Hepatocyte (in vitro differentiated cells): ENCODE results near the gene FABP3. TPM values are rescaled to one million over a fixed set of nuclear protein-coding genes. Genes with fewer than 3 reads are reported as not detected.

Experiments
- DNase-seq: peaks from one replicate; pipeline ENCODE4 v3.0.0-alpha.2; 2016; ENCODE audit warnings: low spot score
- H2AFZ ChIP-seq: fragments of 200-600 bp; sonication (generic); 2 replicates; pipeline ENCODE4 v1.6.0; 2016; ENCODE audit warnings: antibody characterized with exemption, mild to moderate bottlenecking
- H3K27ac ChIP-seq: fragments of 200-600 bp; sonication (generic); 2 replicates; pipeline ENCODE4 v1.5.1; 2016; ENCODE audit warnings: mild to moderate bottlenecking
- H3K27me3 ChIP-seq: fragments of 200-600 bp; sonication (generic); 2 replicates; pipeline ENCODE4 v1.6.1; 2016
- H3K36me3 ChIP-seq: fragments of 200-600 bp; sonication (generic); replicated peaks from 2 replicates; pipeline ENCODE4 v1.5.1; 2016; ENCODE audit warnings: low read depth; ENCODE audit not compliant: insufficient read depth
- H3K4me1 ChIP-seq: fragments of 200-600 bp; sonication (generic); 2 replicates; pipeline ENCODE4 v1.5.1; 2016; ENCODE audit warnings: mild to moderate bottlenecking, moderate library complexity; ENCODE audit not compliant: insufficient read depth
- H3K4me2 ChIP-seq: fragments of 200-600 bp; sonication (generic); 2 replicates; pipeline ENCODE4 v1.6.0; 2016
- H3K4me3 ChIP-seq: fragments of 200-600 bp; sonication (generic); 2 replicates; pipeline ENCODE4 v1.5.1; 2016; ENCODE audit warnings: mild to moderate bottlenecking
- H3K79me2 ChIP-seq: fragments of 200-600 bp; sonication (generic); 2 replicates; pipeline ENCODE4 v1.6.0; 2017; ENCODE audit warnings: mild to moderate bottlenecking
- H3K9me2 ChIP-seq: fragments of 200-600 bp; sonication (generic); replicated peaks from 2 replicates; pipeline ENCODE4 v1.6.0; 2017; ENCODE audit warnings: mild to moderate bottlenecking; ENCODE audit not compliant: insufficient read depth
- H3K9me3 ChIP-seq: fragments of 200-600 bp; sonication (generic); 2 replicates; pipeline ENCODE4 v1.5.1; 2016; ENCODE audit warnings: low read depth, mild to moderate bottlenecking
- H4K20me1 ChIP-seq: fragments of 200-600 bp; sonication (generic); 2 replicates; pipeline ENCODE4 v1.6.0; 2016; ENCODE audit warnings: mild to moderate bottlenecking; ENCODE audit not compliant: insufficient read depth, poor library complexity, severe bottlenecking
- EZH2 ChIP-seq: fragments of 200-600 bp; sonication (generic); IDR thresholded peaks from 2 replicates; pipeline ENCODE4 v1.6.1; 2016; ENCODE audit warnings: antibody characterized with exemption, mild to moderate bottlenecking, borderline replicate concordance
- EZH2phosphoT487 ChIP-seq: fragments of 200-600 bp; sonication (generic); IDR thresholded peaks from one replicate; pipeline ENCODE4 v1.6.1; 2018; ENCODE audit warnings: antibody characterized with exemption, mild to moderate bottlenecking, low read depth, moderate library complexity; ENCODE audit not compliant: unreplicated experiment, severe bottlenecking
- WGBS: methylation state at CpG from one replicate; pipeline ENCODE4 v1.1.6; 2016; ENCODE audit warnings: low lambda C conversion rate; ENCODE audit errors: missing lambda C conversion rate; 5-methylcytosine and 5-hydroxymethylcytosine counted together
- polyA plus RNA-seq: library from polyadenylated mRNA; unstranded; fragments of >200 nt; fragmentation: Nextera tagmentation; extraction: Ambion mirVana; gene quantifications from 2 replicates; pipeline ENCODE4 v1.2.1, GENCODE V29; 2016
- total RNA-seq: library from RNA; depleted of rRNA; stranded (reverse); fragments of >200 nt; gene quantifications from 2 replicates; pipeline ENCODE4 v1.2.3, GENCODE V29; 2014
- TF ChIP-seq, protein P1 (sequence below): fragments of 200-600 bp; sonication (generic); IDR thresholded peaks from 2 replicates; pipeline ENCODE4 v1.5.1; 2016; ENCODE audit warnings: antibody characterized with exemption, mild to moderate bottlenecking; ENCODE audit not compliant: poor library complexity

The FABP3 gene
- total and polyA plus RNA-seq, 2 experiments from 2014 or later, result 39.1 to 50.1 TPM

- TF ChIP-seq EZH2phosphoT487 (no peak), EZH2 (no peak)
- TF ChIP-seq, protein P1, sequence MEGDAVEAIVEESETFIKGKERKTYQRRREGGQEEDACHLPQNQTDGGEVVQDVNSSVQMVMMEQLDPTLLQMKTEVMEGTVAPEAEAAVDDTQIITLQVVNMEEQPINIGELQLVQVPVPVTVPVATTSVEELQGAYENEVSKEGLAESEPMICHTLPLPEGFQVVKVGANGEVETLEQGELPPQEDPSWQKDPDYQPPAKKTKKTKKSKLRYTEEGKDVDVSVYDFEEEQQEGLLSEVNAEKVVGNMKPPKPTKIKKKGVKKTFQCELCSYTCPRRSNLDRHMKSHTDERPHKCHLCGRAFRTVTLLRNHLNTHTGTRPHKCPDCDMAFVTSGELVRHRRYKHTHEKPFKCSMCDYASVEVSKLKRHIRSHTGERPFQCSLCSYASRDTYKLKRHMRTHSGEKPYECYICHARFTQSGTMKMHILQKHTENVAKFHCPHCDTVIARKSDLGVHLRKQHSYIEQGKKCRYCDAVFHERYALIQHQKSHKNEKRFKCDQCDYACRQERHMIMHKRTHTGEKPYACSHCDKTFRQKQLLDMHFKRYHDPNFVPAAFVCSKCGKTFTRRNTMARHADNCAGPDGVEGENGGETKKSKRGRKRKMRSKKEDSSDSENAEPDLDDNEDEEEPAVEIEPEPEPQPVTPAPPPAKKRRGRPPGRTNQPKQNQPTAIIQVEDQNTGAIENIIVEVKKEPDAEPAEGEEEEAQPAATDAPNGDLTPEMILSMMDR, result no peak
- H3K79me2 ChIP-seq, result no peaks in the 10 kb centered on the region
- no peaks in the 10 kb centered on the region for H3K9me2 ChIP-seq
- H3K4me2 ChIP-seq, result no peak overlapping the region
- no peaks in the 10 kb centered on the region for H3K4me1 ChIP-seq
- no peaks in the 10 kb centered on the region for H3K36me3 ChIP-seq
- no peak overlapping the region for H3K27ac ChIP-seq
- no peaks in the 10 kb centered on the region for H4K20me1 ChIP-seq
- no peak for DNase-seq
- no peak overlapping the region for H3K4me3 ChIP-seq
- H2AFZ ChIP-seq, result no peak overlapping the region
- H3K27me3 ChIP-seq, result no peaks in the 10 kb centered on the region
- 97% methylated on average over 3 of the region's 3 CpGs for WGBS
- no peaks in the 10 kb centered on the region for H3K9me3 ChIP-seq
These were observed 8.2 kb downstream of the FABP3 start for GRCh38 chr1:31364561-31365250.

GRCh38 chr1:31362032-31362431 lies 10.8 kb downstream of the FABP3 start:
- Histone ChIP-seq H3K79me2 (no peaks in the 10 kb centered on the region), H2AFZ (no peak overlapping the region), H4K20me1 (no peaks in the 10 kb centered on the region), H3K4me1 (no peaks in the 10 kb centered on the region), H3K9me2 (no peaks in the 10 kb centered on the region), H3K36me3 (no peaks in the 10 kb centered on the region), H3K4me3 (no peak overlapping the region), H3K4me2 (no peak overlapping the region), H3K27ac (no peak overlapping the region), H3K27me3 (no peaks in the 10 kb centered on the region), H3K9me3 (no peaks in the 10 kb centered on the region)
- DNase-seq, result no peak
- no peak for TF ChIP-seq EZH2
- TF ChIP-seq, protein P1, result no peak
- TF ChIP-seq EZH2phosphoT487, result no peak
- 87% methylated on average over 3 of the region's 3 CpGs for WGBS

DNA sequence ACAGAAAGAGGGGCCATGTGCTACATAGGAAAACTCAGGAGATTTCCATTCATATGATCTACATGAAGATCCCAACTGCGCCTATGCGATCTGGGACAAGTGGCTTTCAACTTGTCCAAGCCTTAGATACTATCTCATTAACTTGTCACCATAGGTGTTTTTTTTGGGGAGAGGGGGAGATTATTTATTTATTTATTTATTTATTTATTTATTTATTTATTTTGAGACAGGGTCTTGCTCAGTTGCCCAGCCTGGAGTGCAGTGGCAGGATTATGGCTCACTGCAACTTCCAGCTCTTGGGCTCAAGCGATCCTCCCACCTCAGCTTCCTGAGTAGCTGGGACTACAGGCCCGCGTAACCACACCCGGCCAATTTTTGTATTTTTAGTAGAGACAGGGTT lies 11.3 kb downstream of the FABP3 start:
- Histone ChIP-seq H2AFZ (no peak overlapping the region), H3K9me2 (no peaks in the 10 kb centered on the region), H3K4me3 (no peak overlapping the region), H3K9me3 (no peaks in the 10 kb centered on the region), H4K20me1 (no peaks in the 10 kb centered on the region), H3K4me1 (no peaks in the 10 kb centered on the region), H3K27ac (no peak overlapping the region), H3K79me2 (no peaks in the 10 kb centered on the region), H3K36me3 (no peaks in the 10 kb centered on the region), H3K27me3 (no peaks in the 10 kb centered on the region), H3K4me2 (no peak overlapping the region)
- WGBS, result 98% methylated on average over 6 of the region's 6 CpGs
- no peak for TF ChIP-seq EZH2phosphoT487
- TF ChIP-seq, protein P1, result no peak
- TF ChIP-seq EZH2, result no peak
- no peak for DNase-seq
